ENCODE results near the gene GNL2. TPM values are rescaled to one million over a fixed set of nuclear protein-coding genes. Genes with fewer than 3 reads are reported as not detected.

GNL2 gene
- polyA plus RNA-seq, 1 experiment, result 43.6 TPM

DNA sequence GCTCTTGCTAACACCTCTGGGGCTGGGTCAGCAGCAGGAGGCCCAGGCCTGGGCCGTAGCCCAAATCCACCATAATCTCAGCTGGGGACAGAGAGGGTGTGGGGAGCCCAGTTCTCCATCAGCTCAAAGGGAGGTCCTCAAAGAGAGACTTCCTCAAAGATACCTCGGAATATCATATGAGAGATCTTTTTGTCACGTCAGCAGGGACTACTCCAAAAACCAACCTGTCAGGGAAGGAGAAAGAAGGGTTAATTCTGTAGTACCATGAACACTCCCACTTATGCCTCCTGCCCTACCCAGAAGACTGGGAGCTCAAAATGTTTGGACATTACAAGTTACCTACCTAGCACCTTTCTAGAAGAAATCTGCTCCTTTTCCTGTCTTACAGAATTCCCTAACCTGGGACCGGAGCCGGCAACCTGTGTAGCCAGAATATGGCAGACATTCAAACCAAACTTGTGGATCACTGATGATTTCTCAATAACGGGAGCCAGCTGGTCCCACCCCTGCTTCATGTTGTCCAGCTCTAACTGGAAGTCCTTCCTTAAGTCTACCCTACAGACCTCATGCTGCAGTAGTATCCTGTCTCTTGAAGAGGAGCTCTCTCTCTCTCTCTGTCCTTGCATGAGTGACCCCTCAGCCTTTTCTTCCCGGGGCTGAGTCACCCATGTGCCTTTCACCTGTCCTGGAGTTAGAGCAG lies 34.1 kb upstream of the GNL2 start:
- Histone ChIP-seq H3K27me3 (ENCODE audit: control insufficient read depth, insufficient read depth, low read length) (peaks cover 35% of the 10 kb centered on the region), H3K36me3 (ENCODE audit: control insufficient read depth, insufficient read depth, low read length) (no peaks in the 10 kb centered on the region), H3K4me3 (ENCODE audit: low read depth, low read length) (no peak overlapping the region)
- ChIA-PET POLR2A (no interaction called here), CTCF (interaction anchor here (0.6 to 0.8 kb wide), 2 partner anchors 53 to 116 kb away, joined by 3 to 4 read pairs; no protein-coding TSS in a partner anchor)
- TF ChIP-seq, protein P1, sequence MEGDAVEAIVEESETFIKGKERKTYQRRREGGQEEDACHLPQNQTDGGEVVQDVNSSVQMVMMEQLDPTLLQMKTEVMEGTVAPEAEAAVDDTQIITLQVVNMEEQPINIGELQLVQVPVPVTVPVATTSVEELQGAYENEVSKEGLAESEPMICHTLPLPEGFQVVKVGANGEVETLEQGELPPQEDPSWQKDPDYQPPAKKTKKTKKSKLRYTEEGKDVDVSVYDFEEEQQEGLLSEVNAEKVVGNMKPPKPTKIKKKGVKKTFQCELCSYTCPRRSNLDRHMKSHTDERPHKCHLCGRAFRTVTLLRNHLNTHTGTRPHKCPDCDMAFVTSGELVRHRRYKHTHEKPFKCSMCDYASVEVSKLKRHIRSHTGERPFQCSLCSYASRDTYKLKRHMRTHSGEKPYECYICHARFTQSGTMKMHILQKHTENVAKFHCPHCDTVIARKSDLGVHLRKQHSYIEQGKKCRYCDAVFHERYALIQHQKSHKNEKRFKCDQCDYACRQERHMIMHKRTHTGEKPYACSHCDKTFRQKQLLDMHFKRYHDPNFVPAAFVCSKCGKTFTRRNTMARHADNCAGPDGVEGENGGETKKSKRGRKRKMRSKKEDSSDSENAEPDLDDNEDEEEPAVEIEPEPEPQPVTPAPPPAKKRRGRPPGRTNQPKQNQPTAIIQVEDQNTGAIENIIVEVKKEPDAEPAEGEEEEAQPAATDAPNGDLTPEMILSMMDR (IDR thresholded peaks at IDR 0.05; ENCODE audit: insufficient read depth, low read depth, low read length), result no peak
- no peak for DNase-seq (ENCODE audit: low read depth)

DNA sequence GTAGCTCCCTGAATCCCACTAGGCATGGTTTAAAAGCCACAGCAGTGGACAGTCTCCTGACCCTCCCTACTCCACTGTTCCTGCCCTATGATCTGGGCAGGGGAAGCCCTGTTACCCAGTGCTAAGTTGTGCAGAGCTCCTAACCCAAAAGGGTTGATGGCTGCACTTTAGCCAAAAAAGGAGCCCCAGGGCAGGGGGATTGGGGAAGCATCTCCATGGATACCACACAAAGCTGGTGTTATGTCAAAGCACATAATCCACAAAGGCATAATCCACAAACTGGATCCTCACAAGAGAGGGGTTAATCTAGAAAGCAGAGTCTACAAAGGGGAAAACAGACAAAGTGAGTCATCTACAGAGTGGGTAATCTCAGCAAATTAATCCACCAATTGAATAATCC lies 33.3 kb upstream of the GNL2 start:
- POLR2A ChIA-PET, result no interaction called here
- H3K27me3 ChIP-seq (ENCODE audit: control insufficient read depth, insufficient read depth, low read length), result peaks cover 30% of the 10 kb centered on the region

DNA sequence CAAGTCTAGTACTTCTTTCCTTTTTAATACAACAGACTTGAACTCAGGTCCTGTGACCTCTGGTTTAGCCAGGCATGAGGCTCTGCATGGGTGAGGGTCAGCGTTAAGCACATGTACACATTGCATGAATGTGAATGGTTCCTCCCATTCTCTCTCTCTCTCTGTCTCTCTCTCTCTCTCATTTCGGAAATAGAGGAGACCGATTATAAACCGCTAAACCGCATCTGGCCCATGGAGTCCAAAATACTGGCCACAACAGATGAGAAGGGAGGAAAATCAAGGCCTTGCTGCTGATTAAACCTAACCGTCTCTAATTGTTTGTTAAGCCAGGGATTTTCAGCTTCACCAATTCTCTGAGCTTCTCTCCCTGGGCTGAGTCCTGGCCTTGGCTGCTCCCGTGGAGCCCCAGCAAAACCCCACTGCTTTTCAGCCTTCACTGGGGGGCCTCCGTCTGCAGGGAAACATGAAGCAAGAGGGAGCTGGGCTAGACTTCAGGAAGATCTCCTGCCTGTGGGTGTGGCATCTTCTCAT lies 32.4 kb upstream of the GNL2 start:
- Histone ChIP-seq H3K4me3 (ENCODE audit: low read depth, low read length) (no peak overlapping the region), H3K36me3 (ENCODE audit: control insufficient read depth, insufficient read depth, low read length) (no peaks in the 10 kb centered on the region), H3K27me3 (ENCODE audit: control insufficient read depth, insufficient read depth, low read length) (peaks cover 23% of the 10 kb centered on the region)
- no peak for DNase-seq (ENCODE audit: low read depth)
- ChIA-PET CTCF (interaction anchor here (0.7 kb wide), 1 partner anchor 54 kb away, joined by 3 read pairs; no protein-coding TSS in a partner anchor), POLR2A (no interaction called here)
- TF ChIP-seq, protein P1 (IDR thresholded peaks at IDR 0.05; ENCODE audit: insufficient read depth, low read depth, low read length), result no peak

More for the DNA sequence above, 33.3 kb upstream of the GNL2 start:
- H3K36me3 ChIP-seq (ENCODE audit: control insufficient read depth, insufficient read depth, low read length), result no peaks in the 10 kb centered on the region
- no peak for DNase-seq (ENCODE audit: low read depth)
- H3K4me3 ChIP-seq (ENCODE audit: low read depth, low read length), result no peak overlapping the region
- CTCF ChIA-PET, result interaction anchor here (0.6 kb wide), 1 partner anchor 115 kb away, joined by 3 read pairs; no protein-coding TSS in a partner anchor
- TF ChIP-seq, protein P1 (IDR thresholded peaks at IDR 0.05; ENCODE audit: insufficient read depth, low read depth, low read length), result no peak

DNA sequence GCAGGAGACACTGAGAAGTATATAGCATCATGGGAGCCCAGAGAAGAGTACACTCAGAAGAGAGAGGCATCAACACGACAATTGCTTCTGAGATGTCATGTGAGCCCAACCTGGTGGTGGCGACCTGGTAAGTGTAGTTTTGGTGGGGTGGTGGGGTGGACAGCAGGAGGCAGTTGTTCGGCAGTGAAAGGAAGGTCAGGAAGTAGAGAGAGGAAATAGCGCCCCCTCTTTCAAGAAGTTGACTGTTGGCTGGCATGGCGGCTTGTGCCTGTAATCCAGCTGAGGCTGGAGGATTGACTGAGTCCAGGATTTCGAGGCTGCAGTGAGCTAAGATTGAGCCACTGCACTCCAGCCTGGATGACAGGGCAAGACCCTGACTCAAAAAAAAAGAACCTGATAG lies 26.4 kb upstream of the GNL2 start:
- H3K36me3 ChIP-seq (ENCODE audit: control insufficient read depth, insufficient read depth, low read length), result no peaks in the 10 kb centered on the region
- peaks cover 2% of the 10 kb centered on the region for H3K27me3 ChIP-seq (ENCODE audit: control insufficient read depth, insufficient read depth, low read length)
- POLR2A ChIA-PET, result no interaction called here
- CTCF ChIA-PET, result interaction anchor here (1.0 to 2.0 kb wide), 2 partner anchors 15 to 19 kb away, joined by 3 to 8 read pairs; no protein-coding TSS in a partner anchor
- DNase-seq (ENCODE audit: low read depth), result no peak
- TF ChIP-seq, protein P1 (IDR thresholded peaks at IDR 0.05; ENCODE audit: insufficient read depth, low read depth, low read length), result no peak
- H3K4me3 ChIP-seq (ENCODE audit: low read depth, low read length), result no peak overlapping the region

DNA sequence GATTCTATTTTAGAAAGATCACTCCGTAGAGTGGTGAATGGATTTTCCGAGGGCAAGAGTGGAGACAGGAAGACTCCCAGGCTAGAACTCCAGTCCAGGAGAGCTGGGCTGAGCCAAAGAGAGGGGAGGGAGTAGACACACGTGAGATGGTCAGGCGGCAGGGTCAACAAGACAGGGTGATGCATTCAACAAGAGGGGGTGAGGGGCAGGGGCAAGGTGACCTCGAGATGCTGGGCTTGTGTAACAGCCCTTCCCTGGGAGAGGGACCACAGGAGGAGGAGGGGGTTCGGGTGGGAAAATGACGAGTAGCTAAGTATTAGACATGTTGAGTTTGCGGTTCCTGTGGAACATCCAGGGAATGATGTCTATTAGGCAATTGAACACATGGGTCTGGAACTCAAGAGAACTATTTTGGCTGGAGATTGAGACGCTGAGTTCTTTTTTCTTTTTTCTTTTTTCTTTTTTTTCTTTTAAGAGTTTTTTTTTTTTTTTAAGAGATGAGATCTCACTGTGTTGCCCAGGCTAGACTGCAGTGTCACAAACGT lies 25.7 kb upstream of the GNL2 start:
- no peak for DNase-seq (ENCODE audit: low read depth)
- CTCF ChIA-PET, result interaction anchor here (1.0 kb wide), 1 partner anchor 15 kb away, joined by 3 read pairs; no protein-coding TSS in a partner anchor

More for the DNA sequence above, 25.7 kb upstream of the GNL2 start:
- Histone ChIP-seq H3K4me3 (ENCODE audit: low read depth, low read length) (no peak overlapping the region), H3K27me3 (ENCODE audit: control insufficient read depth, insufficient read depth, low read length) (peaks cover 3% of the 10 kb centered on the region), H3K36me3 (ENCODE audit: control insufficient read depth, insufficient read depth, low read length) (no peaks in the 10 kb centered on the region)
- POLR2A ChIA-PET, result no interaction called here
- TF ChIP-seq, protein P1 (IDR thresholded peaks at IDR 0.05; ENCODE audit: insufficient read depth, low read depth, low read length), result no peak
